Neural cell (in vitro differentiated cells): ENCODE measurements around the gene CRADD. TPM values are rescaled to one million over a fixed set of nuclear protein-coding genes. Genes with fewer than 3 reads are reported as not detected.

ENCODE experiments used
- H2AFZ ChIP-seq: fragments of 200-600, 300-800 bp; sonication (generic), shearing (Covaris generic); 2 replicates; pipeline ENCODE4 v1.6.0; 2014; ENCODE audit warnings: low read depth, mild to moderate bottlenecking, antibody characterized with exemption, low read length, moderate library complexity
- H3F3A ChIP-seq: fragments of 200-600 bp; shearing (Covaris generic); 2 replicates; pipeline ENCODE4 v1.6.1; 2016; ENCODE audit warnings: mild to moderate bottlenecking, moderate library complexity, mixed read lengths, antibody characterized with exemption, low read length; ENCODE audit not compliant: insufficient read depth, poor library complexity, severe bottlenecking
- H3K27ac ChIP-seq: fragments of 200-600, 300-800 bp; sonication (generic), shearing (Covaris generic); 2 replicates; pipeline ENCODE4 v1.5.1; 2014; ENCODE audit warnings: mild to moderate bottlenecking, low read length, moderate library complexity
- H3K27me3 ChIP-seq: fragments of 300-800, 200-600 bp; sonication (generic), shearing (Covaris generic); 2 replicates; pipeline ENCODE4 v1.6.0; 2014; ENCODE audit warnings: mild to moderate bottlenecking, low read depth, low read length, moderate library complexity; ENCODE audit not compliant: insufficient read depth
- H3K36me3 ChIP-seq: fragments of 300-800, 200-600 bp; sonication (generic), shearing (Covaris generic); 2 replicates; pipeline ENCODE4 v1.5.1; 2014; ENCODE audit warnings: mild to moderate bottlenecking, antibody characterized with exemption, low read length, moderate library complexity; ENCODE audit not compliant: insufficient read depth
- H3K4me2 ChIP-seq: fragments of 300-800, 200-600 bp; sonication (generic), shearing (Covaris generic); 2 replicates; pipeline ENCODE4 v1.6.0; 2014; ENCODE audit warnings: mild to moderate bottlenecking, low read length
- H3K4me3 ChIP-seq: fragments of 300-800, 200-600 bp; sonication (generic), shearing (Covaris generic); 2 replicates; pipeline ENCODE4 v1.5.1; 2014; ENCODE audit warnings: mild to moderate bottlenecking, low read length, moderate library complexity
- H3K79me2 ChIP-seq: fragments of 200-600 bp; shearing (Covaris generic); replicated peaks from 2 replicates; pipeline ENCODE4 v1.6.0; 2014; ENCODE audit warnings: mild to moderate bottlenecking, low read length, moderate library complexity; ENCODE audit not compliant: insufficient read depth
- H3K9ac ChIP-seq: fragments of 300-800, 200-600 bp; sonication (generic), shearing (Covaris generic); 2 replicates; pipeline ENCODE4 v1.6.1; 2016; ENCODE audit warnings: mild to moderate bottlenecking, low read length, mixed read lengths
- H3K9me2 ChIP-seq: fragments of 200-600 bp; shearing (Covaris generic); 2 replicates; pipeline ENCODE4 v1.6.1; 2016; ENCODE audit warnings: mild to moderate bottlenecking, low read length, mixed read lengths; ENCODE audit not compliant: insufficient read depth
- H3K9me3 ChIP-seq: fragments of 200-600, 300-800 bp; sonication (generic), shearing (Covaris generic); 2 replicates; pipeline ENCODE4 v1.6.1; 2016; ENCODE audit warnings: mild to moderate bottlenecking, mixed run types, low read length, moderate library complexity, mixed read lengths
- H4K20me1 ChIP-seq: fragments of 200-600 bp; shearing (Covaris generic); 2 replicates; pipeline ENCODE4 v1.6.1; 2016; ENCODE audit warnings: mild to moderate bottlenecking, mixed run types; ENCODE audit not compliant: insufficient read depth
- CTCF ChIP-seq: fragments of 450-650 bp; IDR thresholded peaks from 2 replicates; pipeline ENCODE4 v1.5.1; 2014; ENCODE audit warnings: antibody characterized with exemption, mild to moderate bottlenecking, moderate library complexity; ENCODE audit not compliant: poor library complexity, severe bottlenecking
- EP300 ChIP-seq: fragments of 450-650 bp; conservative IDR thresholded peaks from 2 replicates; pipeline ENCODE4 v1.6.1; 2014; ENCODE audit warnings: antibody characterized with exemption, mild to moderate bottlenecking, moderate library complexity; ENCODE audit not compliant: poor library complexity, severe bottlenecking
- EZH2 ChIP-seq: fragments of 200-600, 300-800 bp; shearing (Covaris generic), sonication (generic); IDR thresholded peaks from 2 replicates; pipeline ENCODE4 v1.6.1; 2014; ENCODE audit warnings: antibody characterized with exemption, low read length, borderline replicate concordance, mild to moderate bottlenecking; ENCODE audit not compliant: insufficient read depth, poor library complexity, severe bottlenecking
- MXI1 ChIP-seq: fragments of 450-650 bp; conservative IDR thresholded peaks from 2 replicates; pipeline ENCODE4 v1.6.1; 2014; ENCODE audit warnings: antibody characterized with exemption, mild to moderate bottlenecking; ENCODE audit not compliant: poor library complexity, severe bottlenecking
- POLR2AphosphoS5 ChIP-seq: IDR thresholded peaks from 2 replicates; pipeline ENCODE4 v1.6.1; 2012
- RAD21 ChIP-seq: fragments of 450-650 bp; conservative IDR thresholded peaks from 2 replicates; pipeline ENCODE4 v1.6.1; 2014; ENCODE audit warnings: antibody characterized with exemption, mild to moderate bottlenecking, moderate library complexity
- REST ChIP-seq: IDR thresholded peaks from 2 replicates; pipeline ENCODE4 v1.6.1; 2012; ENCODE audit warnings: borderline replicate concordance
- SMC3 ChIP-seq: fragments of 450-650 bp; conservative IDR thresholded peaks from 2 replicates; pipeline ENCODE4 v1.6.1; 2014; ENCODE audit warnings: antibody characterized with exemption, mild to moderate bottlenecking, moderate library complexity; ENCODE audit not compliant: poor library complexity
- TAF1 ChIP-seq: IDR thresholded peaks from 2 replicates; pipeline ENCODE4 v1.6.1; 2012; ENCODE audit warnings: low read depth
- polyA plus RNA-seq: library from polyadenylated mRNA; depleted of rRNA; stranded (reverse); fragments of >200 nt; gene quantifications from 2 replicates; pipeline ENCODE4 v1.2.3, GENCODE V29; 2014

Gene CRADD
- polyA plus RNA-seq, 1 donor from 2014 or later, result 23.5 TPM

DNA sequence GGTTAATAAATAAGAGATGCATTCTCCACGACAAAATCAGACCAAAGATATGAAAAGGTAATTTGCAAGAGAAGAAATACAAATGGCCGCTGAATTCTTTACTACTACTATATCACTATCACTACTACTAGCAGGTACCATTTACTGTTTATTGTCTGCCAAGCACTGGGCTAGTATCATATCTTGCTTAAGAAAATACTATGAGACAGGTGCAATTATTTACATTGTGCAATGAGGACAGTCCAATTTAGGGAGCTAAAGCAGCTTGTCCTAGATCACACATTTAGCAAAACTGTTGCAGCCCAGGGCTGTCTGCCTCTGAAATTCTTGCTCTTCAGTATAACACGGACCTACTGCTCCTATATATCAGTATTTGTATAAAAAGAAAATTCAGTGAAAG is 52.8 kb downstream of the CRADD start:
- Histone ChIP-seq H3K4me2 (no peak overlapping the region), H3K27me3 (no peaks in the 10 kb centered on the region)

GRCh38 chr12:93733358-93733757 is 56.2 kb downstream of the CRADD start:
- Histone ChIP-seq H3K36me3 (no peaks in the 10 kb centered on the region), H3F3A (no peaks in the 10 kb centered on the region), H3K9me2 (no peaks in the 10 kb centered on the region), H3K79me2 (no peaks in the 10 kb centered on the region), H3K9ac (no peak overlapping the region), H3K4me3 (no peak overlapping the region), H3K27ac (no peak overlapping the region), H2AFZ (no peak overlapping the region), H3K9me3 (no peaks in the 10 kb centered on the region), H3K27me3 (no peaks in the 10 kb centered on the region), H3K4me2 (no peak overlapping the region), H4K20me1 (no peaks in the 10 kb centered on the region)
- TF ChIP-seq CTCF (no peak), RAD21 (no peak), REST (no peak)

More for the DNA sequence above, 52.8 kb downstream of the CRADD start:
- Histone ChIP-seq H3K9me2 (no peaks in the 10 kb centered on the region), H3K27ac (no peak overlapping the region), H3K9ac (no peak overlapping the region), H3K4me3 (no peak overlapping the region), H3K36me3 (no peaks in the 10 kb centered on the region), H2AFZ (no peak overlapping the region), H3F3A (no peaks in the 10 kb centered on the region), H4K20me1 (no peaks in the 10 kb centered on the region), H3K79me2 (no peaks in the 10 kb centered on the region), H3K9me3 (no peaks in the 10 kb centered on the region)
- no peak for TF ChIP-seq CTCF
- TF ChIP-seq TAF1, result no peak
- TF ChIP-seq EZH2, result no peak
- TF ChIP-seq MXI1, result no peak
- no peak for TF ChIP-seq REST
- no peak for TF ChIP-seq RAD21
- TF ChIP-seq POLR2AphosphoS5, result no peak
- no peak for TF ChIP-seq SMC3
- TF ChIP-seq EP300, result no peak
